ENCODE measurements around the gene P2RY10.
"Not testable (repeated sequence)": the region's sequence is repeated elsewhere in the genome, so short reads cannot be mapped to it uniquely, and the experiment has no call there.

GRCh38 chrX:79007540-79007939 lies 62.3 kb downstream of the P2RY10 start:
- TF ChIP-seq, protein P1, sequence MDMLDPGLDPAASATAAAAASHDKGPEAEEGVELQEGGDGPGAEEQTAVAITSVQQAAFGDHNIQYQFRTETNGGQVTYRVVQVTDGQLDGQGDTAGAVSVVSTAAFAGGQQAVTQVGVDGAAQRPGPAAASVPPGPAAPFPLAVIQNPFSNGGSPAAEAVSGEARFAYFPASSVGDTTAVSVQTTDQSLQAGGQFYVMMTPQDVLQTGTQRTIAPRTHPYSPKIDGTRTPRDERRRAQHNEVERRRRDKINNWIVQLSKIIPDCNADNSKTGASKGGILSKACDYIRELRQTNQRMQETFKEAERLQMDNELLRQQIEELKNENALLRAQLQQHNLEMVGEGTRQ (IDR thresholded peaks at IDR 0.05) = not testable (repeated sequence)
- TF ChIP-seq, protein P2, sequence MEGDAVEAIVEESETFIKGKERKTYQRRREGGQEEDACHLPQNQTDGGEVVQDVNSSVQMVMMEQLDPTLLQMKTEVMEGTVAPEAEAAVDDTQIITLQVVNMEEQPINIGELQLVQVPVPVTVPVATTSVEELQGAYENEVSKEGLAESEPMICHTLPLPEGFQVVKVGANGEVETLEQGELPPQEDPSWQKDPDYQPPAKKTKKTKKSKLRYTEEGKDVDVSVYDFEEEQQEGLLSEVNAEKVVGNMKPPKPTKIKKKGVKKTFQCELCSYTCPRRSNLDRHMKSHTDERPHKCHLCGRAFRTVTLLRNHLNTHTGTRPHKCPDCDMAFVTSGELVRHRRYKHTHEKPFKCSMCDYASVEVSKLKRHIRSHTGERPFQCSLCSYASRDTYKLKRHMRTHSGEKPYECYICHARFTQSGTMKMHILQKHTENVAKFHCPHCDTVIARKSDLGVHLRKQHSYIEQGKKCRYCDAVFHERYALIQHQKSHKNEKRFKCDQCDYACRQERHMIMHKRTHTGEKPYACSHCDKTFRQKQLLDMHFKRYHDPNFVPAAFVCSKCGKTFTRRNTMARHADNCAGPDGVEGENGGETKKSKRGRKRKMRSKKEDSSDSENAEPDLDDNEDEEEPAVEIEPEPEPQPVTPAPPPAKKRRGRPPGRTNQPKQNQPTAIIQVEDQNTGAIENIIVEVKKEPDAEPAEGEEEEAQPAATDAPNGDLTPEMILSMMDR (IDR thresholded peaks at IDR 0.05) = not testable (repeated sequence)
- not testable (repeated sequence) for TF ChIP-seq MAFK (IDR thresholded peaks at IDR 0.05; ENCODE audit: partially characterized antibody); POLR2A (IDR thresholded peaks at IDR 0.05; ENCODE audit: low read length); CHD2 (IDR thresholded peaks at IDR 0.05; ENCODE audit: low read length, partially characterized antibody); MAZ (IDR thresholded peaks at IDR 0.05; ENCODE audit: borderline replicate concordance, low read depth, low read length); NFE2L2 (conservative IDR thresholded peaks at IDR 0.05; ENCODE audit: low read length); PBX3 (IDR thresholded peaks at IDR 0.05); MAX (IDR thresholded peaks at IDR 0.05); E2F6 (IDR thresholded peaks at IDR 0.05; ENCODE audit: borderline replicate concordance, low read depth)
